GM23248 (cell line): ENCODE results near the gene SPEM1. TPM values are rescaled to one million over a fixed set of nuclear protein-coding genes. Genes with fewer than 3 reads are reported as not detected.

Experiments
- DNase-seq: peaks from one replicate; pipeline ENCODE4 v3.0.0-alpha.2; 2015
- H2AFZ ChIP-seq: fragments of 200-600 bp; sonication (generic); 2 replicates; pipeline ENCODE4 v1.6.1; 2016; ENCODE audit warnings: antibody characterized with exemption
- H3F3A ChIP-seq: fragments of 200-600 bp; sonication (generic); 2 replicates; pipeline ENCODE4 v1.6.1; 2016; ENCODE audit warnings: mild to moderate bottlenecking, antibody characterized with exemption, mixed run types; ENCODE audit not compliant: insufficient read depth
- H3K27ac ChIP-seq: fragments of 200-600 bp; sonication (generic); 2 replicates; pipeline ENCODE4 v1.5.1; 2016; ENCODE audit warnings: mild to moderate bottlenecking
- H3K27me3 ChIP-seq: fragments of 200-600 bp; sonication (generic); replicated peaks from 2 replicates; pipeline ENCODE4 v1.6.1; 2016; ENCODE audit warnings: mild to moderate bottlenecking; ENCODE audit not compliant: insufficient read depth
- H3K36me3 ChIP-seq: fragments of 200-600 bp; sonication (generic); 2 replicates; pipeline ENCODE4 v1.6.1; 2016; ENCODE audit warnings: low read depth, mild to moderate bottlenecking
- H3K4me1 ChIP-seq: fragments of 200-600 bp; sonication (generic); 2 replicates; pipeline ENCODE4 v1.6.1; 2016; ENCODE audit warnings: mild to moderate bottlenecking; ENCODE audit not compliant: insufficient read depth
- H3K4me2 ChIP-seq: fragments of 200-600 bp; sonication (generic); one replicate; pipeline ENCODE4 v1.6.1; 2016; ENCODE audit warnings: mild to moderate bottlenecking; ENCODE audit not compliant: unreplicated experiment
- H3K4me3 ChIP-seq: fragments of 200-600 bp; sonication (generic); 2 replicates; pipeline ENCODE4 v1.5.1; 2016; ENCODE audit warnings: mild to moderate bottlenecking
- H3K79me2 ChIP-seq: fragments of 200-600 bp; sonication (generic); 2 replicates; pipeline ENCODE4 v1.6.1; 2016; ENCODE audit warnings: mild to moderate bottlenecking; ENCODE audit not compliant: insufficient read depth
- H3K9ac ChIP-seq: fragments of 200-600 bp; sonication (generic); 2 replicates; pipeline ENCODE4 v1.6.1; 2016; ENCODE audit warnings: mild to moderate bottlenecking
- H3K9me2 ChIP-seq: fragments of 200-600 bp; sonication (generic); 2 replicates; pipeline ENCODE4 v1.6.1; 2016; ENCODE audit warnings: mixed run types, mild to moderate bottlenecking, moderate library complexity; ENCODE audit not compliant: insufficient read depth
- H3K9me3 ChIP-seq: fragments of 200-600 bp; sonication (generic); one replicate; pipeline ENCODE4 v1.6.1; 2017; ENCODE audit warnings: low read depth
- H4K20me1 ChIP-seq: fragments of 200-600 bp; sonication (generic); 2 replicates; pipeline ENCODE4 v1.6.0; 2016; ENCODE audit not compliant: insufficient read depth
- EZH2 ChIP-seq: fragments of 200-600 bp; sonication (generic); IDR thresholded peaks from 2 replicates; pipeline ENCODE4 v1.6.1; 2018; ENCODE audit warnings: antibody characterized with exemption, mild to moderate bottlenecking; ENCODE audit not compliant: insufficient read depth, poor library complexity, severe bottlenecking
- EZH2phosphoT487 ChIP-seq: fragments of 200-600 bp; sonication (generic); IDR thresholded peaks from 2 replicates; pipeline ENCODE4 v1.6.1; 2018; ENCODE audit warnings: antibody characterized with exemption, moderate library complexity, mild to moderate bottlenecking, low read depth; ENCODE audit not compliant: insufficient read depth
- WGBS, 2 experiments: methylation state at CpG; one replicate each; pipeline ENCODE4 v1.1.6; 2015 to 2017; ENCODE audit warnings: low lambda C conversion rate in 2 of 2, low coverage in 1 of 2; ENCODE audit errors: missing lambda C conversion rate in 2 of 2; 5-methylcytosine and 5-hydroxymethylcytosine counted together
- in situ Hi-C: fragments of 300-500 bp; cut with MboI; formaldehyde crosslinking; loops from 2 replicates; pipeline ENCODE4 v1.15.0; 2020
- polyA plus RNA-seq: library from polyadenylated mRNA; unstranded; fragments of >200 nt; fragmentation: Nextera tagmentation; extraction: Ambion mirVana; gene quantifications from 2 replicates; pipeline ENCODE4 v1.2.1, GENCODE V29; 2016
- total RNA-seq: library from RNA; depleted of rRNA; stranded (reverse); fragments of >200 nt; shearing (Covaris generic); gene quantifications from 2 replicates; pipeline ENCODE4 v1.2.3, GENCODE V29; 2014

Gene SPEM1
- total and polyA plus RNA-seq, 2 experiments from 2014 or later = not detected

DNA sequence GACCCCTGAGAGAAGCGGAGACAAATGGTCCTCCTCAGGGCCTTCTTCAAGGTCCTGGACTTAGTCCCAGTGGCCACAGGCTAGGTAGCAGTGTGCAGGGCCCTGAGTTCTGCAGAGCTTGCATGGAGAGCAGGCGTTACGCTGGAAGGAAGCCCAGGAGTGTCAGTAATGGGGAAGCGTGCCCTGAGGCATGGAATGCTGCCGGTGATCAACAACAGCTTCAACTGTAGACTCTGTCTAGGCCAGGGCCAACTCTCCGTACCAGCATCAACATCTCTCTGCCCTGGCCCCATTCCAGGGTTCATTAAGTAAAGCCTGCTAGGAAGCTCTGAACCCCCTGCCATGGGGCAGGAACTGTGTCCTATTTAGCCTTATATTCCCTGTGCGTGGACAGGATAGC is 39.8 kb upstream of the SPEM1 start:
- Histone ChIP-seq H3K4me3 (peak overlapping the region; percentile 63), H3K4me2 (peak overlapping the region; percentile 85), H3K27ac (no peak overlapping the region), H2AFZ (peak overlapping the region; percentile 72), H3K79me2 (no peaks in the 10 kb centered on the region), H3K9me2 (no peaks in the 10 kb centered on the region), H3K4me1 (peaks cover 6% of the 10 kb centered on the region), H3K9ac (peak overlapping the region; percentile 41), H3K27me3 (no peaks in the 10 kb centered on the region), H3K36me3 (no peaks in the 10 kb centered on the region), H3K9me3 (no peaks in the 10 kb centered on the region), H3F3A (no peaks in the 10 kb centered on the region), H4K20me1 (no peaks in the 10 kb centered on the region)
- peak; percentile 81 for DNase-seq
- 15 to 18% methylated on average over 7 of the region's 7 CpGs for WGBS, 2 experiments
- in situ Hi-C loops = no loop called here
- no peak for TF ChIP-seq EZH2
- TF ChIP-seq EZH2phosphoT487 = no peak

- Histone ChIP-seq H3K9me2 (no peaks in the 10 kb centered on the region), H3K79me2 (no peaks in the 10 kb centered on the region), H3K36me3 (no peaks in the 10 kb centered on the region), H2AFZ (peak within 1 kb of the TSS; percentile 72), H3K4me1 (peaks cover 6% of the 10 kb centered on the region), H3K27me3 (no peaks in the 10 kb centered on the region), H3K4me3 (peak within 1 kb of the TSS; percentile 63), H3K9me3 (no peaks in the 10 kb centered on the region), H3F3A (no peaks in the 10 kb centered on the region), H4K20me1 (no peaks in the 10 kb centered on the region), H3K9ac (peak within 1 kb of the TSS; percentile 41), H3K27ac (no peak within 1 kb of the TSS), H3K4me2 (peak within 1 kb of the TSS; percentile 85)
- in situ Hi-C loops = no loop called here
- 10% methylated on average over 27 to 34 of the region's 52 CpGs for WGBS, 2 experiments
- DNase-seq = peak; percentile 48
- TF ChIP-seq EZH2 = no peak
- no peak for TF ChIP-seq EZH2phosphoT487
Observed at GRCh38 chr17:7380855-7381683, 39.1 kb upstream of the SPEM1 start, which contains the start of gene TNK1. Gene TNK1, plus strand, starts transcription at chr17:7381089. Its CDS starts 1,838 bp downstream, at chr17:7382927.

GRCh38 chr17:7382901-7383300 is 37.2 kb upstream of the SPEM1 start:
- Histone ChIP-seq H3K4me1 (peaks cover 6% of the 10 kb centered on the region), H3K27me3 (no peaks in the 10 kb centered on the region), H2AFZ (no peak overlapping the region), H3K9me2 (no peaks in the 10 kb centered on the region), H3K27ac (no peak overlapping the region), H3K9me3 (no peaks in the 10 kb centered on the region), H3K4me3 (no peak overlapping the region), H4K20me1 (no peaks in the 10 kb centered on the region), H3F3A (no peaks in the 10 kb centered on the region), H3K79me2 (no peaks in the 10 kb centered on the region), H3K4me2 (no peak overlapping the region), H3K9ac (no peak overlapping the region), H3K36me3 (no peaks in the 10 kb centered on the region)
- no peak for TF ChIP-seq EZH2
- TF ChIP-seq EZH2phosphoT487 = no peak
- in situ Hi-C loops = no loop called here
- 77 to 82% methylated on average over 10 of the region's 10 CpGs for WGBS, 2 experiments
- DNase-seq = no peak

GRCh38 chr17:7383371-7383741 is 36.8 kb upstream of the SPEM1 start:
- no peak for DNase-seq
- Histone ChIP-seq H3K9me2 (no peaks in the 10 kb centered on the region), H4K20me1 (no peaks in the 10 kb centered on the region), H3K9ac (no peak overlapping the region), H3K4me3 (no peak overlapping the region), H3K4me2 (no peak overlapping the region), H2AFZ (no peak overlapping the region), H3F3A (no peaks in the 10 kb centered on the region), H3K79me2 (no peaks in the 10 kb centered on the region), H3K4me1 (peaks cover 6% of the 10 kb centered on the region), H3K27ac (no peak overlapping the region), H3K9me3 (no peaks in the 10 kb centered on the region), H3K27me3 (no peaks in the 10 kb centered on the region), H3K36me3 (peaks cover under 1% of the 10 kb centered on the region; the same call in 1 of the 2 replicates)
- in situ Hi-C loops = no loop called here
- no peak for TF ChIP-seq EZH2phosphoT487
- TF ChIP-seq EZH2 = no peak
- 66 to 72% methylated on average over 11 of the region's 11 CpGs for whole genome bisulfite sequencing, 2 experiments
